B cell (primary cell): ENCODE results near the gene IRF8. TPM values are rescaled to one million over a fixed set of nuclear protein-coding genes. Genes with fewer than 3 reads are reported as not detected.

Experiments
- ATAC-seq: fragments of 200-7000 bp; cut with Tn5 transposase; one replicate; pipeline ENCODE4 v1.10.0; 2021; ENCODE audit warnings: low read depth, mild to moderate bottlenecking, moderate number of reproducible peaks, moderate library complexity
- CTCF ChIA-PET: fragments of 350-600 bp; sonication (Branson Sonifier 250); formaldehyde crosslinking; loops from one replicate; lab custom pipeline; 2021; ENCODE audit warnings: antibody characterized with exemption, inconsistent platforms; lab: Charles Lee
- POLR2A ChIA-PET: fragments of 350-600 bp; sonication (Branson Sonifier 250); formaldehyde crosslinking; loops from one replicate; lab custom pipeline; 2021; ENCODE audit warnings: antibody characterized with exemption; lab: Charles Lee
- DNase-seq: peaks from one replicate; pipeline ENCODE4 v3.0.0; 2013
- H2AFZ ChIP-seq: 2 replicates; pipeline ENCODE4 v1.6.1; 2012; ENCODE audit warnings: mild to moderate bottlenecking, low read depth, low read length; ENCODE audit not compliant: insufficient read depth, poor library complexity, severe bottlenecking
- H3K27ac ChIP-seq, 2 donors: 1 replicate in 1 of 2; 2 replicates in 1 of 2; pipeline ENCODE4 v1.5.1; 2012 to 2013; ENCODE audit warnings: low read length in 2 of 2, mild to moderate bottlenecking in 2 of 2, moderate library complexity in 1 of 2
- H3K27me3 ChIP-seq, 4 experiments: fragments of 200-600 bp in 1 of 4; sonication (generic) in 1 of 4; replicated peaks in 1 of 4; 1 replicate in 2 of 4; 2 replicates in 2 of 4; pipeline versions ENCODE4 v1.6.1 to v1.7.0; 2013 to 2016; ENCODE audit warnings: low read length in 3 of 4, mild to moderate bottlenecking in 2 of 4, mixed read lengths in 1 of 4, moderate library complexity in 1 of 4; ENCODE audit not compliant: insufficient read depth in 4 of 4, control insufficient read depth in 3 of 4; ENCODE audit errors: control extremely low read depth in 1 of 4
- H3K36me3 ChIP-seq, 2 experiments: replicated peaks in 1 of 2; 1 replicate in 1 of 2; 2 replicates in 1 of 2; pipeline versions ENCODE4 v1.6.1 to v1.7.1; 2013; ENCODE audit warnings: low read length in 1 of 2; ENCODE audit not compliant: insufficient read depth in 2 of 2, control insufficient read depth in 1 of 2; ENCODE audit errors: control extremely low read depth in 1 of 2, extremely low read depth in 1 of 2
- H3K4me1 ChIP-seq, 2 donors: fragments of 200-600 bp in 1 of 2; sonication (generic) in 1 of 2; 1 replicate in 1 of 2; 2 replicates in 1 of 2; pipeline versions ENCODE4 v1.5.1 to v1.6.1; 2013 to 2017; ENCODE audit warnings: low read length in 2 of 2; ENCODE audit not compliant: control insufficient read depth in 2 of 2, insufficient read depth in 2 of 2
- H3K4me2 ChIP-seq: replicated peaks from 2 replicates; pipeline ENCODE3; 2012; ENCODE audit warnings: mild to moderate bottlenecking, low read depth, low read length; ENCODE audit not compliant: poor library complexity, severe bottlenecking
- H3K4me3 ChIP-seq, 5 experiments: fragments of 200-600 bp in 1 of 5; sonication (generic) in 1 of 5; 1 replicate in 3 of 5; 2 replicates in 2 of 5; pipeline versions ENCODE4 v1.5.1 to v1.7.0; 2011 to 2016; ENCODE audit warnings: low read length in 4 of 5, mild to moderate bottlenecking in 4 of 5, low read depth in 2 of 5, control low read depth in 1 of 5, moderate library complexity in 1 of 5; ENCODE audit not compliant: insufficient read depth in 1 of 5; ENCODE audit errors: control extremely low read depth in 1 of 5, extremely low read depth in 1 of 5
- H3K79me2 ChIP-seq: fragments of 200-600 bp; sonication (generic); one replicate; pipeline ENCODE4 v1.6.0; 2016; ENCODE audit warnings: low read length; ENCODE audit not compliant: control insufficient read depth, insufficient read depth
- H3K9ac ChIP-seq: fragments of 200-600 bp; sonication (generic); 2 replicates; pipeline ENCODE4 v1.6.1; 2017; ENCODE audit warnings: mild to moderate bottlenecking, low read length, moderate library complexity
- H3K9me3 ChIP-seq, 3 donors: one replicate each; pipeline versions ENCODE4 v1.6.1 to v1.7.1; 2013; ENCODE audit warnings: low read length in 2 of 3; ENCODE audit not compliant: control insufficient read depth in 2 of 3, insufficient read depth in 1 of 3; ENCODE audit errors: control extremely low read depth in 1 of 3
- H4K20me1 ChIP-seq: 2 replicates; pipeline ENCODE4 v1.6.0; 2012; ENCODE audit warnings: mild to moderate bottlenecking, low read length; ENCODE audit not compliant: insufficient read depth, control insufficient read depth, poor library complexity, severe bottlenecking
- H3K27ac Mint-ChIP-seq: one replicate; pipeline ENCODE4 v1.8.0; 2021; ENCODE audit warnings: mixed read lengths
- H3K27me3 Mint-ChIP-seq: one replicate; pipeline ENCODE4 v1.8.0; 2021; ENCODE audit warnings: mixed read lengths
- H3K4me1 Mint-ChIP-seq: one replicate; pipeline ENCODE4 v1.8.0; 2021; ENCODE audit warnings: mixed read lengths
- H3K4me3 Mint-ChIP-seq: one replicate; pipeline ENCODE4 v1.8.0; 2021; ENCODE audit warnings: mixed read lengths
- H3K9me3 Mint-ChIP-seq: one replicate; pipeline ENCODE4 v1.8.0; 2022; ENCODE audit warnings: mixed read lengths; ENCODE audit not compliant: insufficient read depth
- EZH2 ChIP-seq: IDR thresholded peaks from 2 replicates; pipeline ENCODE4 v1.6.1; 2012; ENCODE audit warnings: borderline replicate concordance, low read depth, mild to moderate bottlenecking, moderate library complexity, low read length; ENCODE audit not compliant: insufficient read depth, poor library complexity, severe bottlenecking
- WGBS: methylation state at CpG from one replicate; pipeline ENCODE4 v1.1.5; 2013; ENCODE audit warnings: missing lambda C conversion rate; ENCODE audit not compliant: insufficient coverage; 5-methylcytosine and 5-hydroxymethylcytosine counted together
- intact Hi-C: fragments of 100-400 bp; cut with micrococcal nuclease; formaldehyde crosslinking; loops from one replicate; pipeline ENCODE4 v1.10.0; 2022
- polyA plus RNA-seq: library from polyadenylated mRNA; depleted of rRNA; stranded (reverse); fragments of >200 nt; gene quantifications from 2 replicates; pipeline ENCODE4 v1.2.3, GENCODE V29; 2012
- total RNA-seq, 2 donors: library from RNA; stranded (reverse); fragments of 120-200 nt in 1 of 2; gene quantifications; 1 replicate in 1 of 2; 2 replicates in 1 of 2; pipeline versions ENCODE4 v1.2.3 to v1.2.4, GENCODE V29; 2013 to 2022
- TF ChIP-seq, protein P1 (sequence below): fragments of 200-600 bp; IDR thresholded peaks from one replicate; pipeline ENCODE4 v1.8.0; 2022; ENCODE audit warnings: antibody characterized with exemption, mild to moderate bottlenecking

IRF8 gene
- total and polyA plus RNA-seq, 2 donors (not counting 1 experiment from before 2014, with no cell fraction given): 309 to 332 TPM

DNA sequence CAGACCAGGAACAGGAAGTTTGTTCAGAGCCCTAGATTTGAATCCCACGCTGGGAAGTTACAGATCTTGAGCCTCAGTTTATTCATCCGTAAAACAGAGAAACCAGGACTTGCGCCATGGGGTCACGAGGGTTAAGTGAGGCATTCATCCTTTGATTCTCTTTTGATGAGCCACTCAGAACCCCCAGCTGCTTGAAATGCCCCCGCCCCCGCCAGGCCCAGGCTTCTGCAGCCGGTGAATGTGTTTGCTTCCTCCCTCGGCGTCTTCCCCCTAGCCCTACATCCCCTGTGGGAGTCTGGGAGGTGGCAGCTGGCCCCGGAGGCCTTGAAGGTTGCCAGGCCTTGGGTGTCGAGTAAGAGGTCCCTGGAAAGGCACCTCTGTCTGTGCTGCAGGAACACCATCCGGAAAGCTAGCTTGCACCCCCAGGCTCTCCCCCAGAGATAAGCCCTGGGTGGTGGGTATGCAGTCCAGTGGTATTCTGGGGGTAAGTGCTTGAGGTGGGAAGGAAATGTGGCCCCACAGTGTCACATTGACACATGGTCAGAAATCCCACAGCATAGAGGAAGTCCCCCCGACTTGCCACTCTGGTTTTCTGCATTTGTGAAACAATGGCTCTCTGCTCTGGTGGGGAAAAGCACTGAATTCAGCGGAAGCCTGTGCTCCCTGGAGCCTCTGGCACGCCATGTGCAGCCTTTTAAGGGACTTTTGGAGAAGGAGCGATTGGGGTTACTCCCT lies 14.9 kb downstream of the IRF8 start:
- Histone ChIP-seq H3K9me3 (no peaks in the 10 kb centered on the region), H3K79me2 (peaks cover 78% of the 10 kb centered on the region), H3K4me3 (no peak overlapping the region), H4K20me1 (peaks cover 75% of the 10 kb centered on the region), H3K4me1 (peaks cover 100% of the 10 kb centered on the region in 2 donors), H3K4me2 (peak overlapping the region; percentile 70), H3K27ac (peak overlapping the region; percentile 21 to 59), H3K27me3 (no peaks in the 10 kb centered on the region), H2AFZ (no peak overlapping the region), H3K36me3 (peaks cover 8 to 100% of the 10 kb centered on the region in 2 experiments), H3K9ac (no peak overlapping the region)
- Mint-ChIP-seq H3K9me3 (no peaks in the 10 kb centered on the region), H3K4me3 (peak overlapping the region; percentile 44), H3K27ac (peak overlapping the region; percentile 92), H3K27me3 (no peaks in the 10 kb centered on the region), H3K4me1 (peaks cover 94% of the 10 kb centered on the region)
- 27% methylated on average over 8 of the region's 16 CpGs for WGBS
- POLR2A ChIA-PET: interaction anchor here (1.0 to 2.4 kb wide), 4 partner anchors 10 to 71 kb away, joined by 3 to 8 read pairs (median 3); partner anchors contain the start of gene IRF8
- intact Hi-C loops: no loop called here
- no peak for TF ChIP-seq EZH2
- TF ChIP-seq, protein P1, sequence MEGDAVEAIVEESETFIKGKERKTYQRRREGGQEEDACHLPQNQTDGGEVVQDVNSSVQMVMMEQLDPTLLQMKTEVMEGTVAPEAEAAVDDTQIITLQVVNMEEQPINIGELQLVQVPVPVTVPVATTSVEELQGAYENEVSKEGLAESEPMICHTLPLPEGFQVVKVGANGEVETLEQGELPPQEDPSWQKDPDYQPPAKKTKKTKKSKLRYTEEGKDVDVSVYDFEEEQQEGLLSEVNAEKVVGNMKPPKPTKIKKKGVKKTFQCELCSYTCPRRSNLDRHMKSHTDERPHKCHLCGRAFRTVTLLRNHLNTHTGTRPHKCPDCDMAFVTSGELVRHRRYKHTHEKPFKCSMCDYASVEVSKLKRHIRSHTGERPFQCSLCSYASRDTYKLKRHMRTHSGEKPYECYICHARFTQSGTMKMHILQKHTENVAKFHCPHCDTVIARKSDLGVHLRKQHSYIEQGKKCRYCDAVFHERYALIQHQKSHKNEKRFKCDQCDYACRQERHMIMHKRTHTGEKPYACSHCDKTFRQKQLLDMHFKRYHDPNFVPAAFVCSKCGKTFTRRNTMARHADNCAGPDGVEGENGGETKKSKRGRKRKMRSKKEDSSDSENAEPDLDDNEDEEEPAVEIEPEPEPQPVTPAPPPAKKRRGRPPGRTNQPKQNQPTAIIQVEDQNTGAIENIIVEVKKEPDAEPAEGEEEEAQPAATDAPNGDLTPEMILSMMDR: no peak
- no peak for ATAC-seq
- DNase-seq: no peak
- CTCF ChIA-PET: interaction anchor here (0.8 to 13.7 kb wide), 5 partner anchors 11 to 101 kb away, joined by 3 to 143 read pairs (median 4); no protein-coding TSS in a partner anchor

DNA sequence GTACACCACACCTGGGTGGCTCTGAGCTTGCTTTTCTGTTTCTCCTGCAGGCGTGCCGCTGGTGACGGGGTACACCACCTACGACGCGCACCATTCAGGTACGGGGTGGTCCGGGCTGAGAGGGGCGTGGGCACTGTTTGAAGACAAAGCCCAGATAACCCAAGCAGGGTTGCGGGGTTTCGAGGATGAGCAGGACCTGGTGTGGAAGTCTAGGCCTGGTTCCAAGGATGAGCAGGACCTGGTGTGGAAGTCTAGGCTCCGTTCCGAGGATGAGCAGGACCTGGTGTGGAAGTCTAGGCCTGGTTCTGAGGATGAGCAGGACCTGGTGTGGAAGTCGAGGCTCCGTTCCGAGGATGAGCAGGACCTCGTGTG lies 15.4 kb downstream of the IRF8 start:
- no peak for DNase-seq
- no peaks in the 10 kb centered on the region for H3K27me3 Mint-ChIP-seq
- Histone ChIP-seq H3K79me2 (peaks cover 76% of the 10 kb centered on the region), H3K27me3 (no peaks in the 10 kb centered on the region), H4K20me1 (peaks cover 80% of the 10 kb centered on the region), H3K4me3 (no peak overlapping the region), H3K36me3 (peaks cover 8 to 100% of the 10 kb centered on the region in 2 experiments), H2AFZ (no peak overlapping the region), H3K9me3 (no peaks in the 10 kb centered on the region), H3K27ac (peak overlapping the region; percentile 21 to 59), H3K9ac (no peak overlapping the region), H3K4me1 (peaks cover 95 to 100% of the 10 kb centered on the region in 2 donors), H3K4me2 (peak overlapping the region; percentile 70)
- TF ChIP-seq, protein P1: no peak
- no peak for TF ChIP-seq EZH2
- no peak for ATAC-seq
- peak overlapping the region; percentile 44 for H3K4me3 Mint-ChIP-seq
- 92% methylated on average over 17 of the region's 17 CpGs for WGBS
- POLR2A ChIA-PET: interaction anchor here (1.0 kb wide), 1 partner anchor 11 kb away, joined by 3 read pairs; no protein-coding TSS in a partner anchor
- H3K27ac Mint-ChIP-seq: peak overlapping the region; percentile 92
- no peaks in the 10 kb centered on the region for H3K9me3 Mint-ChIP-seq
- peaks cover 93% of the 10 kb centered on the region for H3K4me1 Mint-ChIP-seq
- CTCF ChIA-PET: interaction anchor here (1.1 to 13.7 kb wide), 3 partner anchors 12 to 102 kb away, joined by 4 to 143 read pairs (median 6); no protein-coding TSS in a partner anchor
- intact Hi-C loops: no loop called here
